A549 (cell line): ENCODE data around the gene ELMOD1. TPM values are rescaled to one million over a fixed set of nuclear protein-coding genes. Genes with fewer than 3 reads are reported as not detected.

Experiments
- ATAC-seq, 2 experiments: fragments of 200-7000 bp in 1 of 2; fragments of >200 bp in 1 of 2; cut with Nextera tagmentation in 1 of 2; cut with Tn5 transposase in 1 of 2; 3 replicates each; pipeline versions ENCODE4 v1.8.0 to v1.9.1; 2018 to 2020; ENCODE audit warnings: mild to moderate bottlenecking in 1 of 2, moderate library complexity in 1 of 2
- CTCF ChIA-PET: fragments of 300-600 bp; sonication (Branson Sonifier 250); formaldehyde crosslinking; extraction: SDS; loops from one replicate; lab custom pipeline; 2021; ENCODE audit warnings: antibody characterized with exemption, inconsistent platforms; lab: Yijun Ruan, JAX
- POLR2A ChIA-PET: fragments of 350-600 bp; formaldehyde crosslinking; extraction: SDS; loops from one replicate; lab custom pipeline; 2021; ENCODE audit warnings: antibody characterized with exemption, inconsistent platforms; lab: Yijun Ruan, JAX
- DNase-seq, 2 experiments: peaks; one replicate each; pipeline versions ENCODE4 v3.0.0 to v3.0.0-alpha.2; 2011 to 2016; ENCODE audit warnings: low read depth in 1 of 2, low spot score in 1 of 2
- FAIRE-seq: peaks from 2 replicates; lab custom pipeline; 2011; peaks lifted over from hg19 to GRCh38; lab: Jason Lieb, UNC
- H3K27ac ChIP-seq, 2 experiments: fragments of >200 bp; sonication (Bioruptor Twin); formaldehyde crosslinking; 3 replicates each; pipeline ENCODE4 v1.5.1; 2016 to 2017
- H3K4me1 ChIP-seq: fragments of >200 bp; sonication (Bioruptor Twin); formaldehyde crosslinking; 3 replicates; pipeline ENCODE4 v1.6.1; 2016
- H3K4me2 ChIP-seq: fragments of >200 bp; sonication (Bioruptor Twin); formaldehyde crosslinking; 3 replicates; pipeline ENCODE4 v1.6.1; 2016
- H3K4me3 ChIP-seq: fragments of >200 bp; sonication (Bioruptor Twin); formaldehyde crosslinking; 3 replicates; pipeline ENCODE4 v1.5.1; 2016
- H3K9me3 ChIP-seq: fragments of >200 bp; sonication (Bioruptor Twin); formaldehyde crosslinking; 3 replicates; pipeline ENCODE4 v1.6.1; 2016
- ATOH8 ChIP-seq: fragments of 250-450 bp; sonication (Bioruptor Pico); IDR thresholded peaks from 2 replicates; pipeline ENCODE4 v1.5.0; 2020; ENCODE audit warnings: low read depth, mild to moderate bottlenecking, moderate library complexity
- BCL3 ChIP-seq: fragments of >200 bp; sonication (Bioruptor Twin); formaldehyde crosslinking; IDR thresholded peaks from 3 replicates; pipeline ENCODE4 v1.6.1; 2016
- CBX2 ChIP-seq: fragments of 200-600 bp; sonication (generic); IDR thresholded peaks from 2 replicates; pipeline ENCODE4 v1.6.1; 2016; ENCODE audit warnings: low read depth, mild to moderate bottlenecking, borderline replicate concordance
- CBX8 ChIP-seq: fragments of 200-600 bp; sonication (generic); IDR thresholded peaks from 2 replicates; pipeline ENCODE4 v1.6.1; 2016
- CEBPB ChIP-seq, 2 experiments: fragments of >200 bp in 1 of 2; sonication (Bioruptor Twin) in 1 of 2; formaldehyde crosslinking in 1 of 2; IDR thresholded peaks; 2 replicates each; pipeline ENCODE4 v1.6.1; 2012 to 2016
- CHD4 ChIP-seq: fragments of 200-600 bp; sonication (generic); IDR thresholded peaks from 2 replicates; pipeline ENCODE4 v1.6.1; 2016; ENCODE audit warnings: antibody characterized with exemption, mild to moderate bottlenecking, borderline replicate concordance
- EHF ChIP-seq: fragments of 250-450 bp; sonication (Bioruptor Pico); IDR thresholded peaks from 2 replicates; pipeline ENCODE4 v1.5.0; 2020; ENCODE audit warnings: mild to moderate bottlenecking
- EHMT2 ChIP-seq: fragments of 200-600 bp; sonication (generic); IDR thresholded peaks from 2 replicates; pipeline ENCODE4 v1.6.1; 2016; ENCODE audit warnings: antibody characterized with exemption, low read depth, mild to moderate bottlenecking, moderate library complexity
- FOXS1 ChIP-seq: fragments of 250-450 bp; sonication (Bioruptor Pico); IDR thresholded peaks from 2 replicates; pipeline ENCODE4 v1.5.0; 2020; ENCODE audit warnings: mild to moderate bottlenecking, moderate library complexity
- GATA3 ChIP-seq: IDR thresholded peaks from 2 replicates; pipeline ENCODE4 v1.6.1; 2012; ENCODE audit warnings: borderline replicate concordance
- HOXB13 ChIP-seq: fragments of 250-450 bp; sonication (Bioruptor Pico); IDR thresholded peaks from 2 replicates; pipeline ENCODE4 v1.5.0; 2020; ENCODE audit warnings: low read depth, mild to moderate bottlenecking, moderate library complexity
- HOXB5 ChIP-seq: fragments of 250-450 bp; sonication (Bioruptor Pico); IDR thresholded peaks from 2 replicates; pipeline ENCODE4 v1.5.0; 2020; ENCODE audit warnings: mild to moderate bottlenecking, moderate library complexity
- MAFK ChIP-seq: fragments of 450-650 bp; IDR thresholded peaks from 2 replicates; pipeline ENCODE4 v1.6.1; 2014; ENCODE audit not compliant: partially characterized antibody
- MAZ ChIP-seq: fragments of 150-350 bp; IDR thresholded peaks from 2 replicates; pipeline ENCODE4 v1.6.1; 2014; ENCODE audit warnings: antibody characterized with exemption, low read depth, low read length, borderline replicate concordance
- MYC ChIP-seq: IDR thresholded peaks from 2 replicates; pipeline ENCODE4 v1.6.1; 2012; ENCODE audit warnings: mild to moderate bottlenecking, inconsistent platforms, low read length, improper control_type of control experiment, borderline replicate concordance
- NPAS2 ChIP-seq: fragments of 250-450 bp; sonication (Bioruptor Pico); IDR thresholded peaks from 2 replicates; pipeline ENCODE4 v1.8.0; 2022; ENCODE audit warnings: mild to moderate bottlenecking, moderate library complexity, borderline replicate concordance
- NR3C1 ChIP-seq: fragments of >200 bp; sonication (Bioruptor Twin); formaldehyde crosslinking; IDR thresholded peaks from 3 replicates; pipeline ENCODE4 v1.6.1; 2017
- PBX3 ChIP-seq: IDR thresholded peaks from 2 replicates; pipeline ENCODE4 v1.6.1; 2012
- POLR2A ChIP-seq: IDR thresholded peaks from 2 replicates; pipeline ENCODE4 v1.6.1; 2012; ENCODE audit warnings: mild to moderate bottlenecking, low read length
- RAD21 ChIP-seq, 2 experiments: fragments of >200 bp in 1 of 2; sonication (Bioruptor Twin) in 1 of 2; formaldehyde crosslinking in 1 of 2; IDR thresholded peaks in 1 of 2; conservative IDR thresholded peaks in 1 of 2; 2 replicates in 1 of 2; 3 replicates in 1 of 2; pipeline ENCODE4 v1.6.1; 2012 to 2018; ENCODE audit warnings: inconsistent platforms in 1 of 2
- RCOR1 ChIP-seq: fragments of 150-350 bp; IDR thresholded peaks from 2 replicates; pipeline ENCODE4 v1.6.1; 2014; ENCODE audit warnings: antibody characterized with exemption, low read length, low read depth
- RFX5 ChIP-seq: fragments of 450-650 bp; IDR thresholded peaks from 2 replicates; pipeline ENCODE4 v1.7.1; 2014; ENCODE audit warnings: antibody characterized with exemption, mild to moderate bottlenecking, moderate library complexity
- SMC3 ChIP-seq: fragments of >200 bp; sonication (Bioruptor Twin); formaldehyde crosslinking; IDR thresholded peaks from 3 replicates; pipeline ENCODE4 v1.6.1; 2018; ENCODE audit warnings: inconsistent platforms
- SREBF2 ChIP-seq: fragments of 450-650 bp; IDR thresholded peaks from 2 replicates; pipeline ENCODE4 v1.6.1; 2014; ENCODE audit warnings: mild to moderate bottlenecking, moderate library complexity
- TFCP2L1 ChIP-seq: fragments of 250-450 bp; sonication (Bioruptor Pico); IDR thresholded peaks from 2 replicates; pipeline ENCODE4 v1.5.0; 2021; ENCODE audit warnings: mild to moderate bottlenecking
- ZC3H11A ChIP-seq: fragments of 450-650 bp; IDR thresholded peaks from 2 replicates; pipeline ENCODE4 v1.6.1; 2014; ENCODE audit warnings: antibody characterized with exemption, mild to moderate bottlenecking
- ZFP36 ChIP-seq: fragments of 450-650 bp; IDR thresholded peaks from 2 replicates; pipeline ENCODE4 v1.6.1; 2014; ENCODE audit warnings: borderline replicate concordance; ENCODE audit not compliant: partially characterized antibody
- ZNF302 ChIP-seq: fragments of 250-450 bp; sonication (Bioruptor Pico); IDR thresholded peaks from 2 replicates; pipeline ENCODE4 v1.9.0; 2021; ENCODE audit warnings: inconsistent platforms, mild to moderate bottlenecking, moderate library complexity
- WGBS: methylation state at CpG from one replicate; pipeline ENCODE4 v1.1.6; 2017; ENCODE audit errors: missing lambda C conversion rate; 5-methylcytosine and 5-hydroxymethylcytosine counted together
- polyA plus RNA-seq, 4 experiments: library from polyadenylated mRNA; depleted of rRNA in 3 of 4; stranded (reverse); fragments of >200 nt; fragmentation: RNase III in 1 of 4; extraction: RNeasy Plus Mini Kit Qiagen cat#74134 plus additional on column Dnase treatment in 1 of 4; gene quantifications; 2 replicates in 3 of 4; 3 replicates in 1 of 4; pipeline ENCODE4 v1.2.3, GENCODE V29; 2011 to 2017

Gene ELMOD1
- polyA plus RNA-seq, 2 of the 4 experiments (the other 2 are of a cell fraction): 0.04 to 0.08 TPM

- TF ChIP-seq ZC3H11A: no peak
- TF ChIP-seq CBX8: no peak
Measured at GRCh38 chr11:107567739-107568335, 23.1 kb upstream of the ELMOD1 start (continued).

- H3K9me3 ChIP-seq: no peaks in the 10 kb centered on the region
- FAIRE-seq (no peak), DNase-seq (no peak), ATAC-seq (no peak)
- WGBS: 86% methylated on average over 5 of the region's 12 CpGs
- no peak overlapping the region for H3K4me3 ChIP-seq
- CTCF ChIA-PET: interaction anchor here (10.1 kb wide), 1 partner anchor 118 kb away, joined by 75 read pairs; no protein-coding TSS in a partner anchor
- no peak for TF ChIP-seq SREBF2
- no peak for TF ChIP-seq SMC3
- TF ChIP-seq RCOR1: no peak
- no peak for TF ChIP-seq GATA3
- no peak for TF ChIP-seq POLR2A
- no peak for TF ChIP-seq ZFP36
- no peak for TF ChIP-seq HOXB13
- TF ChIP-seq HOXB5 (CRISPR knock-in tag): no peak
- no peak for TF ChIP-seq NPAS2 (CRISPR knock-in tag)
- TF ChIP-seq ATOH8 (CRISPR knock-in tag): no peak
- TF ChIP-seq BCL3: no peak
- no peak for TF ChIP-seq MAFK
- TF ChIP-seq PBX3: no peak
- no peak for TF ChIP-seq ZNF302 (CRISPR knock-in tag)
- TF ChIP-seq FOXS1 (CRISPR knock-in tag): no peak
- no peak overlapping the region for H3K27ac ChIP-seq
- no peak overlapping the region for H3K4me2 ChIP-seq
- peaks cover 5% of the 10 kb centered on the region; the same call in 1 of the 3 replicates for H3K4me1 ChIP-seq
- POLR2A ChIA-PET: no interaction called here
Measured at GRCh38 chr11:107570015-107570414, 20.9 kb upstream of the ELMOD1 start.

- Histone ChIP-seq H3K27ac (no peak overlapping the region), H3K9me3 (no peaks in the 10 kb centered on the region), H3K4me1 (no peaks in the 10 kb centered on the region), H3K4me2 (no peak overlapping the region), H3K4me3 (no peak overlapping the region)
- ATAC-seq (no peak), DNase-seq (no peak), FAIRE-seq (no peak)
- TF ChIP-seq MYC (no peak), EHMT2 (no peak), EHF (no peak), CEBPB (IDR thresholded peaks at IDR 0.05) (no peak), TFCP2L1 (no peak), HOXB13 (no peak), NR3C1 (no peak), CHD4 (no peak), RAD21 (conservative IDR thresholded peaks at IDR 0.05 in 1 of 2, IDR thresholded peaks at IDR 0.05 in 1 of 2) (no peak), MAZ (no peak), CBX2 (no peak), RFX5 (no peak)
- CTCF ChIA-PET: interaction anchor here (4.9 to 6.6 kb wide), 3 partner anchors 10 to 198 kb away, joined by 33 to 61 read pairs (median 56); no protein-coding TSS in a partner anchor
- POLR2A ChIA-PET: no interaction called here
- WGBS: 61% methylated on average over 1 of the region's 1 CpG
Measured at GRCh38 chr11:107573438-107573837, 17.5 kb upstream of the ELMOD1 start.
